Measurements from ENCODE around the gene FTO.

The FTO gene

DNA sequence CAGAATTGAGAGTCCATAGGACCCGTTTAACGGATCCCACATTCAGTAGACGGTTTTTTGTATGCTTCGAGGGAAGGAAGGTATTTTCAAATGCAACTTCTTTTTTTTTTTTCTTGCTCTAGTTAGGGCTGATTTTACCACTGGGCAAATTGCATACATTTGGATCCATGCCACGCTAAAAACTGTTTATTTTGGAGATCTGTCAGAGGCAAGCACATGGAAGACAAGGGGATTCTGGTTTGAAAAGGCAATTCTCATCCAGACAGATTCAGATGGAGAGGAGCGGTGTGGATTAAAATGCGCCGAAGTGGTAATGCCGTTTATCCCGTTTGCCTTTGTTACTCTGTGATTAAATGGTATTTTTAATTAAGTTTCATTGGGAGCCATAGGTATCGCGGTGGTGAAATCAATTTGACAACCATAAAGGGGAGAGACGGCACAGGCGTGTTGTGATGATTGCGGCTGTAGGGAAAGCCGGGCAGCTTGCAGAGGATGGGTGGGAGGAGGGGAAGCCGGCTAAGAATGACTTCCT, 412.2 kb downstream of the FTO start:
- no peak overlapping the region for H3K4me3 ChIP-seq (ENCODE audit: low read depth, low read length)
- TF ChIP-seq CTCF (IDR thresholded peaks at IDR 0.05; ENCODE audit: borderline replicate concordance, insufficient read depth, low read depth, low read length): no peak

GRCh38 chr16:54118846-54119245, 414.9 kb downstream of the FTO start:
- no peak for TF ChIP-seq CTCF (IDR thresholded peaks at IDR 0.05; ENCODE audit: borderline replicate concordance, insufficient read depth, low read depth, low read length)
- no peak overlapping the region for H3K4me3 ChIP-seq (ENCODE audit: low read depth, low read length)

GRCh38 chr16:54120846-54121480, 417.0 kb downstream of the FTO start:
- TF ChIP-seq CTCF (IDR thresholded peaks at IDR 0.05; ENCODE audit: borderline replicate concordance, insufficient read depth, low read depth, low read length): no peak
- H3K4me3 ChIP-seq (ENCODE audit: low read depth, low read length): no peak overlapping the region

DNA sequence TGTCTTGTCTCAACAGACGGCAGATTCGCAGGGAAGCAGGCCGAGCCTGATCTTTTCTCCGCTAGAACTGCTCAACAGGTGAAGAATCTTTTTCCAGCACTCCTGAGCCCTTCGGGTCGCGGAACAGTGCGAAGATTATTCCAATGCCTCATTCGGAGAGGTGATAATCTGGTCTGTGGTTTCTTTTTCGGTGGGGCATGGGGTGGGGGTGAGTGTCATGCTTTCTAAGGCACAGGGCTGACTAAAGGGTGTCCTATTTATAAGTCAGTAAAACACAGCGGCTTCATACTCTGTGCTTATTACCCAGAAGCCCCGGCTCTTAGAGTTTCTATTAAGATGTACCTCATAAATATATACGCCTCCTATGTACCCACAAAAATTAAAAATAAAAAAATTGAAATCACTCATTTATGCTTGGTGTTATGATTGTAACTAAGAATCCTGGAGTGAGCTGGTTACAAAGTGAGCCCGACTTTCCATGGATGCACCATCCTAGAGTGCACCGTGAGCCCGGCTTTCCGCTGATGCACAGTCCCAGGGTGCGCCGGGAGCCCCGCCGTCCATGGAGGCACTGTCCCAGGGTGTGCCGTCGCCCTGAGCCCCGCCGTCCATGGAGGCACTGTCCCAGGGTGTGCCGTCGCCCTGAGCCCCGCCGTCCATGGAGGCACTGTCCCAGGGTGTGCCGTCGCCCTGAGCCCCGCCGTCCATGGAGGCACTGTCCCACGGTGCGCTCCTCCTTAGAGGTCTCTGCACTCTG, 417.8 kb downstream of the FTO start:
- no peak overlapping the region for H3K4me3 ChIP-seq (ENCODE audit: low read depth, low read length)
- TF ChIP-seq CTCF (IDR thresholded peaks at IDR 0.05; ENCODE audit: borderline replicate concordance, insufficient read depth, low read depth, low read length): no peak

DNA sequence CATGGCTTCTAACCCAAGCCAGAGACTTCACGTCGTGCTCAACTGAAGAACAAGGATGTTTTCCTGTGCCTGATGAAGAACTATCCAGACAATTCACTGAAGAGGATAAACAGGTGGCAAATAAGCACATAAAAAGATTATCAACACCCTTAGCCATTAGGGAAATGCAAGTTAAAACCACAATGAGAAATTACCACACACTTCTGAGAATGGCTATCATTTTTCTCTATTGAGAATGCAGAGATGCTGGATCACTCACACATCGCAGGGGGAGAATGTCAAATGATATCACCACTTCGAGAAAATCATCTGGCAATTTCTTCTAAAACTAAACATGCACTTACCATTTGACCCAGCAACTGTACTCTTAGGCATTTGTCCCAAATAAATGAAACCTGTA, 419.8 kb downstream of the FTO start:
- no peak for TF ChIP-seq CTCF (IDR thresholded peaks at IDR 0.05; ENCODE audit: borderline replicate concordance, insufficient read depth, low read depth, low read length)
- no peak overlapping the region for H3K4me3 ChIP-seq (ENCODE audit: low read depth, low read length)

GRCh38 chr16:54125751-54126655, 422.0 kb downstream of the FTO start:
- no peak overlapping the region for H3K4me3 ChIP-seq (ENCODE audit: low read depth, low read length)
- no peak for TF ChIP-seq CTCF (IDR thresholded peaks at IDR 0.05; ENCODE audit: borderline replicate concordance, insufficient read depth, low read depth, low read length)

All from GM12875 (cell line).